DMS79 treated with DMSO at 0.1 percent for 48 hours (cell line): ENCODE data around the gene SLC6A2.

ENCODE experiments used
- DNase-seq: peaks from one replicate; lab custom pipeline; 2025; lab: John Stamatoyannopoulos, UW

The SLC6A2 gene

DNA sequence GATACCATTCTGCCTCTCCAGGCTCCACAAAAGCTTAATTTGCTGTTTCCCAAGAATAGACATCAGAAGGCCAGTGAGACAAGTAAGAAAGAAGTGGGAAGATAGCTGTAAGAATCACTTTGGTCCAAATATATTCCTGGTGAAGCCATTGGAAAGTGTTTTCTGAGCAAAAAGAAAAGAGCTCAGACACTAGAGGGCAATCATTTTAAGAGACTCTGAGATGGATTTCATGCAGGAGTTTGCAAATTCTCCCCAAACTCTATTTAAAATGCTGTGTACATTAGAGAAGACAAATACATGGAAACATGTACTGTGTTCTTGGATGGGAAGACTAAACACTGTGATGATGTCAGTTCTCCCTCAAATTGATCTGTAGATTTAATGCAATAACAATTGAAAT, 8.0 kb upstream of the SLC6A2 start:
- no peak for DNase-seq

DNA sequence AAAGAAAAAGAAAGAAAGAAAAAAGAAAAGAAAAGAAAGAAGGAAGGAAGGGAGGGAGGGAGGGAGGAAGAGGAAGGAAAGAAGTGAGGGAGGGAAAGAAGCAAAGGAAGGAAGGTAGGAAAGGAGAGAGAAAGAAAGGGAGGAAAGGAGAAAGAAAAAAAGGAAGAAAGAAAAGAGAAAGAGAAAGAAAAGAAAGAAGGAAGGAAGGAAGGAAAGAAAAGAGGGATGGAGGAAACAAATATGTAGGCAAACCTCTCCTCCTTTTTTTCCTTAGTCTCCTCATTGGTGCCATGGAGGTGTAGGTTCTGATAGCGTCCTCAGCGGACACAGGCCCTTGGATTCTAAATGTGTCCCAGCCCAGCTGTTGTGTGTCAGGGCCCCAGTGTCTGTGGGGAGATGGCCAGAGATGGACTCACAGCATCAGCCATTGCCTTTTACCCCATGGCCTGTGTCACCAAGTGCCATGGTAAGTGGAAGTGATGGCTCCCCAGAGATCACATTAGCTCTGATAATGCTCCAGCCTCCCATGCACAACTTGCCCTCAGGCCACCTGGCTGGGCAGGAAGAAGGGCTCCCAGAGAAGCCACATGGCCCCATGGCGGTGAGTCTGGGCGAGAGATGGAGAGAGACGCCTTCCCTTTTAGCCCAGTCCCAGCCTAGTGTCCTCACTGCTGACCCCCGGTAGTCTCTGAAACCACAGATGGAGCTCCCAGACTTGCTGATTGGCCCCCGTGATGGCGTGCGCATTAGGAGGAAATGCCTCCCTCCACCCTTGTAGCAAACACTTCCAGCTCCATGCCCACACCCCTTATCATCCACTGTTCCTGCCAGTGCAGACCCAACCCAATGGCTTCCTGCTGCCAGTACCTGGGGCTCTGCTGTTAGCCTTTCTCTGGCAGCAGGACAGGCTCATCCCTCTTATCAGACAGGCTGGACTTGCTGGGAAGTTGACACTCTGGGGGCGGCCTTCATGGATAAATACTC, 3.7 kb upstream of the SLC6A2 start:
- no peak for DNase-seq

DNA sequence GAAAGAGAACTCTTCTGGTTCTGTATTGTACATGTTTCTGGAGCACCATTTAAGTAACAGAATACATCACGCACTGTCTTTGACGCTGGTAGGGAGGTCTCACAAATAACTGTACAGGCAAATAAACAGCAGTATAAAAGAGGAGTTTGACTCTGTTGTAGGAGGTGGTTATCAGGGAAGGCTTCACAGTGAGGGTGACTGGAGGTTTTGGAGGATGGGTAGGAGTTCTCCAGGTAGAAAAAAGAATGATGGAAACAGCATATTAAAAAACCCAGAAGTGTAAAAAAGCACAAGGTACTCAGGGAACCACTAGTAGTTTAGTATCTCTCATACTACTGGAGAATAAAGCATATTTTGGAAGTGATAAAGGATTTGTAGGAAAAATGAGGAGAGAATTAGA, 2.7 kb upstream of the SLC6A2 start:
- DNase-seq: no peak

DNA sequence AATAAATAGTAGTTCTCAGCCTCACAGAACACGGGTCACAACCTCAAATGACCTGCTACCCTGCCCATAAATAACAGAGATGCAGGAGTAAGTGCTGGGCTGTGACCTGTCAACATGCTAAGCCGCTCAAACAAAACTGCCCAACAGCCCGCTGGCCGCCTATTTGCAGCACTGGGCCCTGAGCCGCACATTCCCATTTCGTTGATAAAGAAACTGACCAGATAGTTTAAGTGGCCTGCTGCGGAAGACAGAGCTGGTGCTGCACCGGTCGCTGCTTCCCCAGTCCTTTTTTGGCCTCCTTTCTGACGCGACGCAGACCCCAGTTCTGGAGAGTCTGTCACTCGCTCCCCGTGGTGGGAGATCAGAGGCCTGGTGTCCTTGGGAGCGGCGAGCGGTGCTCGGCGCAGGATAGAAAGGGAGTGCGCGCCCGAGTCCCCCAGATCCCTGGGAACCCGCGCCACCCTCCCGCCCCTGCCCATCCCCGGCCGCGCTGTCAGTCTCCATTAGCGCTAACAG, 349 bp upstream of the SLC6A2 start:
- DNase-seq: no peak

DNA sequence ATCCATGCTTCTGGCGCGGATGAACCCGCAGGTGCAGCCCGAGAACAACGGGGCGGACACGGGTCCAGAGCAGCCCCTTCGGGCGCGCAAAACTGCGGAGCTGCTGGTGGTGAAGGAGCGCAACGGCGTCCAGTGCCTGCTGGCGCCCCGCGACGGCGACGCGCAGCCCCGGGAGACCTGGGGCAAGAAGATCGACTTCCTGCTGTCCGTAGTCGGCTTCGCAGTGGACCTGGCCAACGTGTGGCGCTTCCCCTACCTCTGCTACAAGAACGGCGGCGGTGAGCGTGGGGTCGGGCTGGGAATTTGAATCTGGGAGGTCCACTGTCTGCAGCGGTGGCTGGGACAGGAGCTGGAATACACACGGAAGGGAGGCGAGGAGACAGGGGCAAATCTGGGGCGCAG, 904 bp downstream of the SLC6A2 start:
- DNase-seq: no peak

DNA sequence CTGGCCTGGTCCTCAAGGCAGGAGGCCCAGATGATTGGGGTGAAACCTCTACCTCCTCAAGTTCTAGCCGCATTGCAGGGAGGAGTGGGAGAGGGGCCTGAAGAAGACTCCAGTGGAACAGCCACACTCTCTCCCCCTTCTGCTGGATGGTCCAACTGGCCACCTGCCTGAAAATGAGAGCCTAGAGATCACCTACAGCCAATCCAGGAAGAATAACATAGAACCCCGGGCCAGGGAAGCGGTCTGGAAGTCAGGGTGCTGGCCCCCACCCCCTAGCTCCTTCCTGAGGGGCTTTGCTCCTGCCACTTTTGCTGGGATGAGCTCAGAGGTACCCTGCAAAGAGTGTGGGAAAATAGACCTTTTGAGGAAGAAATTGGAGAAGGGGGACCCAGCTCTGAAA, 1.8 kb downstream of the SLC6A2 start:
- DNase-seq: no peak

DNA sequence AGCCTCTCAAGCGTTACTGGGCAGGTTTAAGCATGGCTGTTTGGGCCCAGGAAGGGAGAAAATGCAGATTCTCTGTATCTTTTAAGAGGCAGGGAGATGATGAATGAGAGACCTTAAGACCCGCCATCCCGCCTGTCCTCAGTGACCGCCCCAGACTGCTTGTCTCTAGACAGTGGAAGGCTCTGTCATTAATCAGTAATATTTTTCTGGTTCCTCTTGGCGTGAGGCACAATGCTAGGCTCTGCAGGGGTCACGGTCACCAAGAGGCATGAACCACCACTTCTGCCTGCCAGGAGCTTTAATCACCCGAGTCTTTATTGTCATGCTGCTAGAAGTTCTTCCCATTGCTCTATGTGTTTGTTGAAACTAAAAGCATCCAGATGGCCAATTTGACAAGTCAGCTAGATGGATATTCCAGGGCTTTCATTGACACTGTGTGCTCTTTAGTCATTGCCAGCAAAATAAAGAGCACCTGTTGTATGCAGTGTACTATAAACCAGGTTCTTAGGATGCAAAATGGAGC, 3.2 kb downstream of the SLC6A2 start:
- DNase-seq: no peak

DNA sequence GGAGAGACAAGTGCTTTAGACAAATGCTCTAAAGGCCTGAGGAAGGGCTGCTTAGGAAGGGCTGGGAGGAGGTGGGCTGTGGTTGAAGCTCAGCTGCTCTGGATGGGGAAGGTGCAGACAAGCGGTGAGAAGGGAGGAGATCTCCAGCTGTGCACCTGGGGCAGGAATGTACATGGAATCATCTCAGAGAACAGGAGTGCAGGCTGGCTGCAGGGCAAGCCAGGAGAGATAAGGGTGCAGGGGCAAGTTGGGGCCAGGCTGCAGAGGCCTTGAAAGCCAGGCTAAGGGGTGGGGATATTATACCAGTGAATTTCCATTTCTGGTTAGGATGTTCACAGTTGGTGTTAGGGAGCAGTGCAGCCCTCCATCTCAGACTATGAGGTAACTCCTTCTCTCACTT, 4.2 kb downstream of the SLC6A2 start:
- DNase-seq: no peak

DNA sequence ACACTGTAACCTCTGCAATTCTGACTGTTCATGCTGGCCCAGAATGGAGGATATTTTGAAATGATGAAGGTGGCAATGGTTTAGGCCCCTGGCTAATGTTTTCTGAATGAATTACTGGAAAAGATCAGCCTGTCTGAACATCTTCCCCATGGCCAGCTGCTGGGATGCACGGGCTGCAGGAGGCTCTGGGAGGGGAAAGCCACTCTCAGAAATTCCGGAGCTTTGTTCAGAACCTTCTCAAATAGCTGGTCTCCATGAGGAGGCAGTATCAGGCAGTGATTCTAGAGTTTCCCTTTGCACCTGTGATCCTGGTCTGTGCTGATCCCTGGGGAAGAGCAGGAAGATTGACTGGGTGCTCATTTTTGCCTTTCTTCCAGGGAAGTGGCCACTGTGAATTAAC, 5.0 kb downstream of the SLC6A2 start:
- no peak for DNase-seq

DNA sequence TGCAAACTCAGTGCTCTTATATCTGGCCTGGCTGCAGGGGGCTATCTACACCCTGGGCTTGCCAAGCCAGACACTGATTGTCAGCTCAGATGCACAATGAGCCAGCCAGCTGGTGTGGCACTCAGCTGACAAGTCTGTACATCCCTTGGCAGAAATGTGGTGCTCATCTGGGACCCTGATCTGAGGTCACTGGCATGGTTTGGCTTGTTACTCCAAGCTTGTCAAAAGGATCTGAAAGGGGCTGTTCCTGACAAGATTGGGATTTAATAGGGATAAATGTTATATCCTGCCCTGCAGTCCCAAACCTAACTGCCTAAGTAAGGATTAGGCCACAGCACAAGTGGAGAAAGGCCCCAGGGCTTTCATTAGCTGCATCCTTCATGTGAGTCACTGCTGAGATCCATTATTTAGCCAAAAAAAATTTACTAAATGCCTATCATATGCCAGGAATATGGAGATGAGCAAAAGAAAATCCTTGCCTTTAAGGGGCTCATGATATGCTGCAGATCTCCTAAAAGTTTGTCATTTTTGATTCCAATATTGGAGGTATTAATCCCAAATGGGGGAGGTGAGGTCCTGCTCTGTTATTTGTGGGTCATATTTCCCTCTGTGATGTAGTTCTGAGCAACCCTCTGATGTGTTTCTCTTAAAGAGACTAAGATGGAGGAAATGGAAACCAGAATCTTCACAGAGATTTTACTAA, 6.3 kb downstream of the SLC6A2 start:
- no peak for DNase-seq

DNA sequence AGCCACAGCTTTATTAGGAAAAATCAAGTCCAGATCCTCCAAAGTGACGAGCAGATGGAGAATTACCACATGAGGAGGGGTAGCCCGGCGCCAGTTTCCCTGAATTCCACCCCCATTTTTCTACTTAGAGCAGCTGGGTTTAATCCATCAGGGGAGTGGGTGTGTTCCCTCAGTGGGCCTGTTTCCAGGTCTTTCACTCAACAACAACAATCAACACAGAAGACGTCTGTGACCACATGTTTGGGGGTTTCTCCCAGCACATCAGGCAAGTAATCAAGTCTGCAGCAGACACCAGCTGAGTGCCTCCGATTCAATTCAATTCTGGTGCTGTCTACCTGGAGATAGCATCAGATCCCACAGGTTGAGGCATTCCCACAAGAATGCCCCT, 6.8 kb downstream of the SLC6A2 start:
- no peak for DNase-seq

DNA sequence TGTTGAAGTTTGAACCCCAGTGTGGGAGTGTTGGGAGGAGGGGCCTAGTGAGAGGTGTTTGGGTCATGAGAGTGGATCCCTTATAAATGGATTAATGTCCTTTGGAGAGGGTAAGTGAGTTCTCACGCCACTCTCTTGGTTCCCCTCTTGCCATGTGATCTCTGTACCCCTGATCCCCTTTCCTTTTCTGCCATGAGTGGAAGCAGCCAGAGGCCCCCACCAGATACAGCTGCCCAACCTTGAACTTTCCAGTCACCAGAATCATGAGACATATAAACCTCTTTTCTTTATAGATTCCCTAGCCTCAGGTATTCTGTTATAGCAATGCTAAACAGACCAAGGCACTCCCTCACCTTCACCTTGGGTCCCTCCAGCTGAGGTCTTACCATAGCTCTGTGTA, 7.4 kb downstream of the SLC6A2 start:
- DNase-seq: no peak

DNA sequence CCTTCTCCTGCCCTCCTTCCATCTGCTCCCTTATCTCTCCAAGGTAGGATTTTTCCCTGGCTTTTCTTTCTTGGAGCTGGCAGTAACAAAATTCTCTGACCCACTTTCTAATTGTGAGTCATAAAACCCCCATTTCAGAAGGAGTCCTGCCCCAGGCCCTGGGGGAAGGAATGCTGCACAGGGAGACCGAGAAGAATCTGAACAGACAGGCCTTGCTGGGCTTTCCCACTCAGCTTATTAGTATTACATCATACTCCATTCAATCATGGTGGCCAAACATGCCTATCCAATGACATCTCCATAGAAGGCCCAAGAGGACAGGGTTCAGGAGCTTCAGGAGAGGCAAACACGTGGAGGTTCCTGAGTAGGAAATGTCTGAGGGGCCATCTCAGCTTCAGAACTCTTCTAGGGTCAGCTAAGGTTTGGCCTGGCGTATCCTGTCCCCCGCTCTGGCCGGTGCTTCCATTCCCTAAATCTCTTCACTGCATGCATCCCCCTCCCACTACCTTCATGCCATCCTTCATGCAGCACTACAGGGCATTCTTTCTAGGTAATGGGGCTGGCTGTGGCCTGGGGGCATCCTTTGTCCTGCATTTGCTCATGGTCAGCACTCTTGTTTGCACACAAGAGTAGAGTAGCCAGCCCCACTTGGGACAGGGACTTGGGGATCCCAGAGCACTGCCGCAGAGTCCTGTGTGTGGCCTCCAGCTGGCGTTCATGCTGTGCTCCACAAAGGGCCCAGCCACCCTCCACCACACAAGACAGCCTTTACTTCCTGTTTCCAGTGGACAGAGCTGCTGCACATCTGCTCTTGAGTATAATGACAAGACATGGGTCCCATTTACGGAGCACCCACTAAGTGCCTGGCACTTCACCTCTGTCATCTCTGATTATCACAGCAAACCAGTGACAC, 8.2 kb downstream of the SLC6A2 start:
- DNase-seq: no peak

DNA sequence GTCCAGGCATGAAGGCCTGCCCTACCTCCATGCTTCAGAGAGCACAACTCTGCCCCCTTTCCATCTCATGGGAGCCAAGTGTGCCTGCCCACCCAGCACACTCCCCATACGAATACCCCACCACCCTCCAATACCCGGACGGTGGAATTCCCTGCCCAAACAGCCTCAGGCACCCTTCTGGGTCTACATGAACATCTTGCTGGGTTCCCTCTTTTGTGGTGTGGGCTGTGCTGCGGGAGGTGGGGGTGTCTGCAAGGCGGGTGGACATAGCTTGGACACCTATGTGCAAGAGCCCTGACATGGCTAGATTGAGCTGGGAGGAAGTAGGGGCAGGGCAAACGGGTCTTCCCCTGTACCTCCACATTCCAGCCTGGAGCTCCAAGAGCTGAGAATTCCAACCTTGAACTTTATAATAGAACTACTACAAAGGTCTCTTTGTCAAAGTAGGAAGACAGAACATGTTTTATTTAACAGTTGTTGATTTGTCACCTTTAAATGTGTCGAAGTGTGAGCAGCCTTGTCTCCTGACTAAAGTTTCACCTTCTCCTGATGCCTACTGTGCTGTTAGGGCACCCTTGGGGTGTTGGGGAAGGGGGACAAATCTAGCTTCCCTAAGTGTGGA, 9.1 kb downstream of the SLC6A2 start:
- no peak for DNase-seq

DNA sequence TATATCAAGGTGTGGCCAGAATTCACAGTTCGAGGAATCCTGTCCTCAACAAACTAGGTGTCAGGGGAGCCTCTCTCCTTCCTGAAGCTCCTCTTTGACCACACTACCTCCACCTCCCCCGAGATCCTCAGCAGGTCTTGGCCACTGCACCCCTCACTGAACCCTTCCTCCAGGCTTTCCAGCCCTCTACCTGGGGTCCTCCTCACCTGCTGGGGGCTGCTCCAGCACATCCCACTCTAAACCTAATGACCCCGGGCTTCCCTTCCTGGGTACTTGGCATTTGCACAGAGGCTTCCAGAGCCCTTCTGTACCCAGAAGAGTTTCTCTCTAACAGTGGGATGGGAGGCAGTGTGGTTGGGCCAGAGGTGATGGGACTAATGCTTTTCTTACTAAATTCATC, 9.7 kb downstream of the SLC6A2 start:
- no peak for DNase-seq

DNA sequence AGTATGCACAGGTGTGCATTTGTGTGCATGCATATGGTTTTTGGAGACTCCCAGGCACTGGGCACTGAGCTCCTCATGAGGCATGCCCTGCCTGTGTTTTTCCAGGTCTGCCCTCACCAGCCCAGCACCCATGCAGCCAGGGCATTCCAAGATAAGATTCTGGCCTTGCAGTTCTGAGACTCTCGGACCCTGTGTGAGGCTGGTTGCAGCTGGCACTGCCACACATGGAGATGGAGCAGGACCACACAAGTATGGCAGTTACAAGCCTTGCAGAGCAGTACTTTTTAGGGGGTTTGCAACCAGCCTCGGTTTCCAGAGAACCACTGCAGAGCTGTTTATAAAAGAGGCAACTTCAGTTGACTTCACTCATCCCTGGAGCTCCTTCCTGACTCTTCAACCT, 10.2 kb downstream of the SLC6A2 start:
- no peak for DNase-seq

DNA sequence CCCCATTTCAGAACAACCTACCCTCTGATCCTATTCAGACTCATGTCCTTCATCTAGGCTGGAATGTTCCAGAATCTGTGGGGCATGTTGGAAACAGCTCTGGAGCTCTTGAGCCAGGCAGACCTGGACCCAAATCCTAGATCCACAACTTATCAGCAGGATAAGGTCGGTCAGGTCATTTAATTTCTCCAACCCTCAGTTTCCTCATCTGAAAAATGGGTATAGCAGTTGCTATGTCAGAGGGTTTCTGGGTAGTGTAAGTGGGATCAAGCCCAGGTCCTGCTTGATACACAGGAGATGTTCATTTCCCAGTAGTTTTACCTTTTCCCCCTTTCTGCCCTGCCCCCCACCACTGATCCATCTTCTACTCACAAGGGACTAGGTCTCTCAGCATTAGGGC, 12.0 kb downstream of the SLC6A2 start:
- DNase-seq: no peak

DNA sequence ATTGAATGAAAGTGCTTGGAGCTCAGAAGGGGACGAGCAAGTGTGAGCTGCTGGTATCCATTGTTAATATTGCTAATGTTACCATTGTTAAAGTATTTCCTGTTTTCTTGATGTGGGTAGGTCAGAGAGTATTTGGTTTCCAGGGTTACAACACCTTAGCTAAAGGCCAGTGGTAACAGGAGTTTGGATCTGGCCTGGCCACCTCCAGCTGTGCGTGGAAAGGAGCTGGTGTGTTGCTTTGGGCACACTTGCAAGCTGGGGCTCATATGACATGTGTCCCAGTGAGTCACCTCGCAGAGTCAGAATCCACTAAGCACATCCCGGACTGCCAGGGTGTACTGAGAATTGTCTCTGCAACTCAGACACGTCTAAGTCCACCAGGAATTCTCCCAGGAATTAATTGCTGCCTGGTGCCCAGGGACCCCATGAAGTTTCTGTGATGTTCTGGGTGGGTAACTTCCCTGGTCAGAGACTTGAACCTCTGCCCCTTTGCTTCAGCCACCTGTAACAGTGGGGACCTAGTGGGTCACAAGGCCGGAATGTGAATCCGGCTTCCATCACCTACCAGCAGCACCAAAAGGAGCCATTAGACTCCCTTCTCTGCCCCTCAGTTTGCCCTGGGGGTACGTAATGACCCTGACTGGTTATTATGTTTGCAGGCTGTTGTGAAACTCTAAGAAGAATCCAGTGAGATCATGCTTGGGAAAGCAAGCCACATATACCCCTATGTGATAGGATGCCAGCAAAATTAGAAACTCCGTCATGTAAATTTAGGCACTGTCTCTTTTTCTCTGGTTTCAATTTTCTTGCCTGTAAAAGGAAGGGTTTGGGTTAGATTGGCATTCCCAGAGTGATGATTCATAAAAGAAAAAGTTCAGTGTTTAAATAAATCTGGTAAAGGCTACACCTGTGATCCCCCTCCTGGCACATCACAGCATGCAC, 12.8 kb downstream of the SLC6A2 start:
- DNase-seq: no peak

DNA sequence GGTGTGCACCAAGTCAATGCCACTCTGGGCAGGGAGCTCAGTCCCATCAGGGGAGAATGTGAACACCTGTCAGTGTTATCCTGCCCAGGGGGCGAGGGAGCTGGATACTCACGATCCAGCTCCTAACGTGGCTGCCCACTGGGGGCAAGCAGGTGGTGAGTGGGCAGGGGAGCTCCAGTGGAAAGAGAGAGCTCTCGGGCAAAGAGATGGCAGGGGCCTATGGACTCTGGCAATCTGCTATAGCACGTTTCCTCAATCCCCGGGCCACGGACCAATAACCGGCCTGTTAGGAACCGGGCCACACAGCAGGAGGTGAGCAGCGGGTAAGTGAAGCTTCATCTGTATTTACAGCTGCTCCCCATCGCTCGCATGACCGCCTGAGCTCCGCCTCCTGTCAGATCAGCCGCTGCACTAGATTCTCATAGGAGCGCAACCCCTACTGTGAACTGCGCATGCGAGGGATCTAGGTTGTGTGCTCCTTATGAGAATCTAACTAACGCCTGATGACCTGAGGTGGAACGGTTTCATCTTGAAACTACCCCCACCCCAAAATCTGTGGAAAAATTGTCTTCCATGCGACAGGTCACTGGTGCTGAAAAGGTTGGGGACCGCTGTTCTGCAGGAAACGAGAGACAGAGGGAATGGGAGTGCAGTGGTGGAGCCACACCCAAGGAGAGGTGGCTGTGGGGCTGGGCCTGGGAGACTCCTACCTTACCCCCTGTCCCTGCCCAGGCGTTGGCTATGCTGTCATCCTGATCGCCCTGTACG, 15.6 kb downstream of the SLC6A2 start:
- no peak for DNase-seq

DNA sequence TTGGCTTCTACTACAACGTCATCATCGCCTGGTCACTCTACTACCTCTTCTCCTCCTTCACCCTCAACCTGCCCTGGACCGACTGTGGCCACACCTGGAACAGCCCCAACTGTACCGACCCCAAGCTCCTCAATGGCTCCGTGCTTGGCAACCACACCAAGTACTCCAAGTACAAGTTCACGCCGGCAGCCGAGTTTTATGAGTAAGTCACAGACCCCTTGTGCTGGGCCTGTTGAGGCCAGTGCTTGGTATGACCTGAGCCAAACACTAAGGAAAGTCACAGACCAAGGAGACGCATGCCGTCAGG, 16.1 kb downstream of the SLC6A2 start:
- no peak for DNase-seq
